GM12878 (cell line): Measurements from ENCODE around the gene CD63. TPM values are rescaled to one million over a fixed set of nuclear protein-coding genes. Genes with fewer than 3 reads are reported as not detected.

ENCODE experiments used
- ATF7 ChIP-seq: fragments of 450-650 bp; IDR thresholded peaks from 2 replicates; pipeline ENCODE4 v1.6.1; 2016; ENCODE audit warnings: low read depth, mild to moderate bottlenecking
- BHLHE40 ChIP-seq, 2 experiments: fragments of 450-650 bp in 1 of 2; IDR thresholded peaks; 2 replicates each; pipeline ENCODE4 v1.6.1; 2011 to 2017; ENCODE audit warnings: low read depth in 2 of 2, borderline replicate concordance in 1 of 2, improper control_type of control experiment in 1 of 2, low read length in 1 of 2, mild to moderate bottlenecking in 1 of 2
- CBX5 ChIP-seq: sonication (generic); IDR thresholded peaks from 2 replicates; pipeline ENCODE4 v1.6.1; 2016; ENCODE audit warnings: low read depth, moderate library complexity, mild to moderate bottlenecking, inconsistent platforms
- EED ChIP-seq: sonication (generic); IDR thresholded peaks from 2 replicates; pipeline ENCODE4 v1.6.1; 2016; ENCODE audit warnings: antibody characterized with exemption, low read depth
- GABPA ChIP-seq: IDR thresholded peaks from 2 replicates; pipeline ENCODE4 v1.6.1; 2014; ENCODE audit warnings: antibody characterized with exemption, low read depth, mild to moderate bottlenecking, inconsistent platforms
- IKZF2 ChIP-seq, 2 experiments: fragments of 450-650 bp; IDR thresholded peaks; 2 replicates each; pipeline ENCODE4 v1.6.1; 2017; ENCODE audit warnings: mild to moderate bottlenecking in 2 of 2, moderate library complexity in 2 of 2
- KDM1A ChIP-seq: fragments of 200-600 bp; sonication (generic); IDR thresholded peaks from 2 replicates; pipeline ENCODE4 v1.6.1; 2016; ENCODE audit warnings: borderline replicate concordance
- MEF2B ChIP-seq: fragments of 450-650 bp; IDR thresholded peaks from 2 replicates; pipeline ENCODE4 v1.6.1; 2018; ENCODE audit warnings: mild to moderate bottlenecking, moderate library complexity; ENCODE audit not compliant: partially characterized antibody, poor library complexity, severe bottlenecking
- NFYA ChIP-seq: IDR thresholded peaks from 2 replicates; pipeline ENCODE4 v1.6.1; 2011; ENCODE audit warnings: low read depth, mild to moderate bottlenecking, low read length, improper control_type of control experiment, borderline replicate concordance
- POLR2A ChIP-seq: IDR thresholded peaks from 2 replicates; pipeline ENCODE4 v1.6.1; 2011; ENCODE audit warnings: low read depth, mild to moderate bottlenecking, low read length
- RAD21 ChIP-seq: IDR thresholded peaks from 2 replicates; pipeline ENCODE4 v1.6.1; 2011; ENCODE audit warnings: mild to moderate bottlenecking, low read depth, low read length, moderate library complexity; ENCODE audit not compliant: insufficient read depth
- RAD51 ChIP-seq: fragments of 450-650 bp; IDR thresholded peaks from 2 replicates; pipeline ENCODE4 v1.6.1; 2016; ENCODE audit warnings: moderate library complexity, mild to moderate bottlenecking, inconsistent platforms
- RCOR1 ChIP-seq: conservative IDR thresholded peaks from 2 replicates; pipeline ENCODE4 v1.6.1; 2012; ENCODE audit warnings: low read depth, low read length, improper control_type of control experiment
- RUNX3 ChIP-seq: IDR thresholded peaks from 2 replicates; pipeline ENCODE4 v1.6.1; 2012; ENCODE audit warnings: low read length, inconsistent platforms
- SIX5 ChIP-seq: IDR thresholded peaks from 2 replicates; pipeline ENCODE4 v1.6.1; 2011; ENCODE audit warnings: mild to moderate bottlenecking, low read depth, low read length, moderate library complexity; ENCODE audit not compliant: severe bottlenecking
- SMAD1 ChIP-seq: fragments of 450-650 bp; IDR thresholded peaks from 2 replicates; pipeline ENCODE4 v1.6.1; 2018; ENCODE audit warnings: mild to moderate bottlenecking, low read depth; ENCODE audit not compliant: partially characterized antibody
- SMARCA5 ChIP-seq: fragments of 450-650 bp; IDR thresholded peaks from 2 replicates; pipeline ENCODE4 v1.6.1; 2017; ENCODE audit warnings: mild to moderate bottlenecking
- TARDBP ChIP-seq: IDR thresholded peaks from 2 replicates; pipeline ENCODE4 v1.6.1; 2016; ENCODE audit warnings: borderline replicate concordance
- ZNF622 ChIP-seq: fragments of 450-650 bp; IDR thresholded peaks from 2 replicates; pipeline ENCODE4 v1.6.1; 2017; ENCODE audit warnings: mild to moderate bottlenecking, inconsistent platforms
- polyA plus RNA-seq, 11 experiments: library from polyadenylated mRNA; depleted of rRNA in 4 of 11; unstranded in 6 of 11; stranded (reverse) in 5 of 11; fragments of >200 nt; fragmentation: Nextera tagmentation in 4 of 11; fragmentation: Illumina TruSeq in 1 of 11; extraction: Ambion mirVana in 4 of 11; extraction: Trizol in 1 of 11; gene quantifications; 1 replicate in 1 of 11; 2 replicates in 10 of 11; pipeline versions ENCODE4 v1.2.1 to v1.2.3, GENCODE V29; 2011 to 2016; ENCODE audit warnings: inconsistent platforms in 2 of 11, missing spikeins in 2 of 11, low read depth in 1 of 11
- total RNA-seq, 4 experiments: library from RNA; depleted of rRNA in 3 of 4; stranded (reverse); fragments of >200 nt in 3 of 4; fragmentation: Illumina TruSeq in 1 of 4; extraction: Trizol in 1 of 4; gene quantifications; 2 replicates each; pipeline versions ENCODE4 v1.2.1 to v1.2.3, GENCODE V29; 2013 to 2021
- TF ChIP-seq, protein P1 (sequence below): fragments of 450-650 bp; IDR thresholded peaks from 2 replicates; pipeline ENCODE4 v1.6.1; 2014; ENCODE audit warnings: mild to moderate bottlenecking
- TF ChIP-seq, protein P2 (sequence below): fragments of 450-650 bp; IDR thresholded peaks from 2 replicates; pipeline ENCODE4 v1.6.1; 2016; ENCODE audit warnings: mild to moderate bottlenecking, moderate library complexity, borderline replicate concordance
- TF ChIP-seq, protein P3 (sequence below): IDR thresholded peaks from 2 replicates; pipeline ENCODE4 v1.6.1; 2012; ENCODE audit warnings: low read depth, low read length, improper control_type of control experiment

Gene CD63
- total and polyA plus RNA-seq, 10 of the 15 experiments (the other 5 are each of a cell fraction or from before 2014, with no cell fraction given), result 147 to 220 (median 183) TPM

DNA sequence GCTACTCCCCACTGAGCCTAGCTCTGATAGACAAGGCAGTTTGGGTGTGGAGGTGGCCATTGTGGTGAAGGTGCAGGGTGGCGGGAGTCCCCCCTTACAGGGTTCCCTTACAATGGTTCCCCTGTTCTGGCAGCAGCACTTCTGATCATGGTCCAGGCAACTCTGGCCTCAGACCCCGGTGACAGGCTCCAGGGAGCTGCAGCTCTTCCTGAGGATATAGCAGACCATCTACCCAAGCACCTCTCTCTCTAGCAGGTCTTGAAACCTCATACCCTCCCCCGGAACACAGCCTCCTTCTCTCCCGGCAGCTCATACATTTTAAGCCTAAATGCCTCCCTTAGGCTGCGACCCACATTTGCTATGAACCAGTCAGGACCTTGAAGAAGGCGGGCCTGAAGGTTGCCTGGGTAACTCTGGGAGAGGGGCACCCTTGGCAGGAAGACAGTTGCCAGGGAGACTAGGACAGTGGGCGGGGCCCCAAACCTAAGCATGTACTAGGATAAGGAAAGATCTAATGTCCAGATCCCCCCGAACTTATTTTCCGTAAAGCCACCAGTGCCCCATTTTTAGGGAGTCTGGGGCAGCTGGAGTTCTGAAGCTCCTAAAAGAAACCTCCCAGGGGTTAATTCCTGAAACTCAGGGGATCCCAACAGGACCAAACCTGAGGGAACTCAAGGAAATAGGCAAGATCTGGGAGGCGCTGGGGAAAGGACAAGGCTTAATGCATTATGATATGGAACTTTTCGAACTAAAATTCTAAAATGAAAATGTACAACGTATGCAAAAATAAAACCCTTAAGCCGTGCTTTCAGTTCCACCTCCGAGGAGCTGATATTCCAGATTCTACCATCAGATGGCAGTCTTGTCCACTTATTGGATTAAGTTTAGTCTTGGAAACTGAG lies 9.6 kb upstream of the CD63 start (continued):
- TF ChIP-seq RUNX3, result peak; percentile 27; the same call in 1 of the 2 replicates
- TF ChIP-seq ATF7, result peak; percentile 50; the same call in 1 of the 2 replicates
- TF ChIP-seq, protein P1, sequence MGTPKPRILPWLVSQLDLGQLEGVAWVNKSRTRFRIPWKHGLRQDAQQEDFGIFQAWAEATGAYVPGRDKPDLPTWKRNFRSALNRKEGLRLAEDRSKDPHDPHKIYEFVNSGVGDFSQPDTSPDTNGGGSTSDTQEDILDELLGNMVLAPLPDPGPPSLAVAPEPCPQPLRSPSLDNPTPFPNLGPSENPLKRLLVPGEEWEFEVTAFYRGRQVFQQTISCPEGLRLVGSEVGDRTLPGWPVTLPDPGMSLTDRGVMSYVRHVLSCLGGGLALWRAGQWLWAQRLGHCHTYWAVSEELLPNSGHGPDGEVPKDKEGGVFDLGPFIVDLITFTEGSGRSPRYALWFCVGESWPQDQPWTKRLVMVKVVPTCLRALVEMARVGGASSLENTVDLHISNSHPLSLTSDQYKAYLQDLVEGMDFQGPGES, result 0 out of 2 replicates have a peak, but pooled peaks have one; percentile 11
- TF ChIP-seq NFYA, result no peak
- TF ChIP-seq RCOR1, result no peak
- TF ChIP-seq, protein P2, sequence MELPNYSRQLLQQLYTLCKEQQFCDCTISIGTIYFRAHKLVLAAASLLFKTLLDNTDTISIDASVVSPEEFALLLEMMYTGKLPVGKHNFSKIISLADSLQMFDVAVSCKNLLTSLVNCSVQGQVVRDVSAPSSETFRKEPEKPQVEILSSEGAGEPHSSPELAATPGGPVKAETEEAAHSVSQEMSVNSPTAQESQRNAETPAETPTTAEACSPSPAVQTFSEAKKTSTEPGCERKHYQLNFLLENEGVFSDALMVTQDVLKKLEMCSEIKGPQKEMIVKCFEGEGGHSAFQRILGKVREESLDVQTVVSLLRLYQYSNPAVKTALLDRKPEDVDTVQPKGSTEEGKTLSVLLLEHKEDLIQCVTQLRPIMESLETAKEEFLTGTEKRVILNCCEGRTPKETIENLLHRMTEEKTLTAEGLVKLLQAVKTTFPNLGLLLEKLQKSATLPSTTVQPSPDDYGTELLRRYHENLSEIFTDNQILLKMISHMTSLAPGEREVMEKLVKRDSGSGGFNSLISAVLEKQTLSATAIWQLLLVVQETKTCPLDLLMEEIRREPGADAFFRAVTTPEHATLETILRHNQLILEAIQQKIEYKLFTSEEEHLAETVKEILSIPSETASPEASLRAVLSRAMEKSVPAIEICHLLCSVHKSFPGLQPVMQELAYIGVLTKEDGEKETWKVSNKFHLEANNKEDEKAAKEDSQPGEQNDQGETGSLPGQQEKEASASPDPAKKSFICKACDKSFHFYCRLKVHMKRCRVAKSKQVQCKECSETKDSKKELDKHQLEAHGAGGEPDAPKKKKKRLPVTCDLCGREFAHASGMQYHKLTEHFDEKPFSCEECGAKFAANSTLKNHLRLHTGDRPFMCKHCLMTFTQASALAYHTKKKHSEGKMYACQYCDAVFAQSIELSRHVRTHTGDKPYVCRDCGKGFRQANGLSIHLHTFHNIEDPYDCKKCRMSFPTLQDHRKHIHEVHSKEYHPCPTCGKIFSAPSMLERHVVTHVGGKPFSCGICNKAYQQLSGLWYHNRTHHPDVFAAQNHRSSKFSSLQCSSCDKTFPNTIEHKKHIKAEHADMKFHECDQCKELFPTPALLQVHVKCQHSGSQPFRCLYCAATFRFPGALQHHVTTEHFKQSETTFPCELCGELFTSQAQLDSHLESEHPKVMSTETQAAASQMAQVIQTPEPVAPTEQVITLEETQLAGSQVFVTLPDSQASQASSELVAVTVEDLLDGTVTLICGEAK, result peak; percentile 76; the same call in 1 of the 2 replicates
- TF ChIP-seq ZNF622, result no peak
- TF ChIP-seq SIX5, result no peak
- TF ChIP-seq KDM1A, result no peak
- peak; percentile 65 for TF ChIP-seq SMARCA5
- TF ChIP-seq POLR2A, result no peak
- TF ChIP-seq BHLHE40 (IDR thresholded peaks at IDR 0.05; ENCODE audit: borderline replicate concordance in 1 of 2, low read depth in 2 of 2, low read length in 1 of 2), result no peak; a peak in 1 of 4 replicates
- peak; percentile 58 for TF ChIP-seq MEF2B
- no peak for TF ChIP-seq CBX5
- TF ChIP-seq RAD51, result peak; percentile 66
- TF ChIP-seq IKZF2 (IDR thresholded peaks at IDR 0.05), result no peak; a peak in 1 of 4 replicates
- TF ChIP-seq, protein P3, sequence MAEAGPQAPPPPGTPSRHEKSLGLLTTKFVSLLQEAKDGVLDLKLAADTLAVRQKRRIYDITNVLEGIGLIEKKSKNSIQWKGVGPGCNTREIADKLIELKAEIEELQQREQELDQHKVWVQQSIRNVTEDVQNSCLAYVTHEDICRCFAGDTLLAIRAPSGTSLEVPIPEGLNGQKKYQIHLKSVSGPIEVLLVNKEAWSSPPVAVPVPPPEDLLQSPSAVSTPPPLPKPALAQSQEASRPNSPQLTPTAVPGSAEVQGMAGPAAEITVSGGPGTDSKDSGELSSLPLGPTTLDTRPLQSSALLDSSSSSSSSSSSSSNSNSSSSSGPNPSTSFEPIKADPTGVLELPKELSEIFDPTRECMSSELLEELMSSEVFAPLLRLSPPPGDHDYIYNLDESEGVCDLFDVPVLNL, result no peak
- TF ChIP-seq EED, result no peak
- peak; percentile 96 for TF ChIP-seq RAD21
- no peak for TF ChIP-seq TARDBP
- TF ChIP-seq GABPA, result no peak
- no peak for TF ChIP-seq SMAD1
